Activated T-cell treated with anti-CD3 and anti-CD28 coated beads for 48 hours (primary cell): ENCODE data around the gene KIAA1671.
"Not testable (repeated sequence)": the region's sequence is repeated elsewhere in the genome, so short reads cannot be mapped to it uniquely, and the experiment has no call there.

ENCODE experiments used
- DNase-seq: peaks from one replicate; pipeline ENCODE4 v3.0.0-alpha.2; 2020; ENCODE audit warnings: low read depth

Gene KIAA1671

DNA sequence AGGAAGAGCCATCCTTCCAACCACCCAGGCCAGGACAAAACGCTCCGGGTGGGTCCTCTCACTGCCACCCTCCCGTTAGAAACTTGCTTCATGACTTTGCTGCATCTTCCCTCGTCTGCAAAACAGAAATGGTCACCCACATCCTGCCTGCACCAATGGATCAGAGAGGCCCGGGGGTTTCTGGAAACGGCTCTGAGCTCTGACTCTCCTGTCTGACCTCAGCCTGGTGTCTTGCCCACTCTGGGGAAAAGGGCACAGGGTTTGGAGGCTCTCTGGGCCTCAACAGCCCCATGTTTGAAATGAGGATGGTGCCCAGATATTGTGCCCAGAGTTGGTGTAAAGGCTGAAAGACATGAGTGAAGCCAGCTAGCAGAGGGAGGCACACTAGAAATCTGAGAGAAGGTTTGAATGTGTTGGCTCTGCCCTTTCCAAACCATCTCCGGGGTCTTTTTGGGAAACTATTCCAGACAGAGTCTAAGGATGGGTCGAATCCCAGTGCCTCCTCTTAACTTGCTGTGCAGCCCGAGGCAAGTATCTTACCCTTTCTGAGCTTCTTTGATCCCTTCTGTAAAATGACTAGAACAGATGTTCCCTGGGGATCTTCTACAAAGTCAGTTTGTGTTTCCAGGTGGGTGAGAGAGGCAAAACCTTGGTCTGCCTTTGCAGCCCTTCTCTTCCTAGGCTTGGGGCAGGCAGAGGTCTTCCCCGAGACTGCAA, 249.2 kb downstream of the KIAA1671 start:
- DNase-seq = no peak

- peak; percentile 48 for DNase-seq
These were observed 249.9 kb downstream of the KIAA1671 start for GRCh38 chr22:25202290-25202921.

DNA sequence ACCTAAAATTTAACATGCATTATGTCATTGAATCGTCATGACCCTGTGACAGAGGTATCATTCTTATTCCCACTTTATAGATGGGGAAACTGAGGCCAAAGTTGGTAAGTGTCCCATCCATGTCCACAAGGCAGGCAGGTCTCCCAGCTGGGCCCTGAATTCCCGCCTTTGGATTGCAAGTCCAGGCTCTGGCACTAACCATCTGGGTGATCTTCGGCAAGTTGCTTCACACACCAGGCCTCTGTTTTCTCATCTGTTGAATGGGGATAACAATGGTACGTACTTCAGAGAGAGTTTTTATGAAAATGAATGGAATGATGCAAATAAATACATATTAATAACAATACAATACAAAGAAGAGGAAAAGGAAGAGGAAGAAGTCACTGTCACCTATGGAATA, 250.6 kb downstream of the KIAA1671 start:
- DNase-seq = no peak

DNA sequence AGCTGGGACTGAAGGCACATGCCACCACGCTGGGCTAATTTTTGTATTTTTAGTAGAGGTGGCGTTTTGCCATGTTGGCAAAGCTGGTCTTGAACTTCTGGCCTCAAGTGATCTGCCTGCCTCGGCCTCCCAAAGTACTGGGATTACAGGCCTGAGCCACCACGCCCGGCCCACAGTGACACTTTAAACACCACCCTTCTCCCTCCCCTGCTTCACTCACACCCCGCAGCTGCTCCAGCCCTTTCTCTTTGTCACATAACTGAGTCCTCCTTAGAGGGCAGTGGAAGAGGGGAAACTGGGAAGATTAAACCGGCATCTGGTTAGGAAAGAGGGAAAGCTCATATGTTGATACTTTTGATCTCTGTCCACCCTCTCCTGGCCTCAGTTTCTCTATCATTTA, 252.0 kb downstream of the KIAA1671 start:
- not testable (repeated sequence) for DNase-seq

DNA sequence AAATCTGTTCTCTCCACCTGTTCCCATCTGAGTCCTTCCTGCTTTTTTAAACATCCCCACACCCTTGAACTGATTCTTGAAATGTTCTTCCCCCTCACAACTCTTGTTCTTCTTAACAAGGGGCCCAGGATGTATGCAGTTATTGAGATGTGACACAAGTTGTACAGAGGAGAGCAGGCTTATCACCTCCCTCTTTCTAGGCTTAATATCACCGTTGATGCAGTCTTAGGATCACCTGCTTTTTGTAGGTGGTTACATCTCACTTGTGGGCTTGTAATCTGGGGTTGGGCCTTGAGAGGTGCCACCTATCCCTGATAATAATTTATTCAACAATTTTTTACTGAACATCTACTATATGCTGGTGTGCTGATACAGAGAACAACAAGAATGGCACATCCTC, 253.3 kb downstream of the KIAA1671 start:
- no peak for DNase-seq

GRCh38 chr22:25206998-25207397, 254.5 kb downstream of the KIAA1671 start:
- DNase-seq = no peak

DNA sequence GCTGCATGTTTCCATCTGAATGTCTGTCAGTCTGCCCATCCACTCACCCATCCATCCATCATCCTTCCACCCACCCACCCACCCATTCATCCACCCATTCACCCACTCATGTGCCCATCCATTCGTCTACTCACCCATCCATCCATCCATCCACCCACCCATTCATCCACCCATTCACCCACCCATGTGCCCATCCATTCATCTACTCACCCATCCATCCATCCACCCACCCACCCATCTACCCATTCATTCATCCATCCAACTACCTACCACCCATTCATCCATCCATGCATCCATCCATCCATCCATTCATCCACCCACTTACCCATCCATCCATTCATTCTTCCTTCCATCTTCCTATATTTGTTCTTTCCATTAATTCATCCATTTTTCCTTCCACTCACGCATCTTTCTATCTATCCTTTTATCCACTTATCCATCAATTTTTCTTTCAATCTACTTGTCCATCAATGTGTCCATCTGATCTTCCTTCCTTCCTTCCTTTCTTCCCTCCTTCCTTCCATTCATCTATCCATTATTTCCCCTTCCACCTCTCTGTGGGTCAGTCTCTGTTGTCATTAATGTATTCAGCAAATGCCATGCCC, 255.1 kb downstream of the KIAA1671 start:
- no peak for DNase-seq

- DNase-seq = no peak
These were observed 255.8 kb downstream of the KIAA1671 start for GRCh38 chr22:25208328-25208727.

DNA sequence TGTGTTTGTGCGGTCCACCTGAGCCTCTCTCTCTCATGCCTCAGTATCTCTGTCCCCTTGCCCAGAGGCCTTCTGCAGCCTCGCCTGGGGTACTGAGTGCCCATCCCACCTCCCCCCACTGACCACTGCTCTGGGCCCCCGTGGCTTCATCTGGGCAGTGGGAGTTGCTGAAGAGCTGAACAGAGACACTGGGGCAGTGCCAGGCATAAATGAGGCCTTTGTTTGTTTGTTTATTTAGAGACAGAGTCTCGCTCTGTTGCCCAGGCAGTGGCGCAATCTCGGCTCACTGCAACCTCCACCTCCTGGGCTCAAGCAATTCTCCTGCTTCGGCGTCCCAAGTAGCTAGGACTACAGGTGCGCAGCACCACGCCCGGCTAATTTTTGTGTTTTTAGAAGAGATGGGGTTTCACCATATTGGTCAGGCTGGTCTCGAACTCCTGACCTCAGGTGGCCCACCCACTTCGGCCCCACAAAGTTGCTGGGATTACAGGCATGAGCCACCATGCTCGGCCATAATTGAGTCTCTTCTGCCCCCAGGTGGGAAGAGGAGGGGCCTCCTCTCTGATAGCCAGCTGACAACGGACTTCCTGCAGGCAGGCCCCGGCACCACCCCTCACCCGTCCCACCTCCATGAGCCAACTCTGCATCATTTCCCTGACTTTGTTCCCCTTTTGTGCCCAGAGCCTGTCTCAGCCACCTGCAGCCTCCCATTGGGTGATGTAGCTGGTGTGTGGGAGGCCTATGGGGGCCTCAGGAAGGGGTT, 256.4 kb downstream of the KIAA1671 start:
- DNase-seq = no peak

GRCh38 chr22:25210793-25211192, 258.3 kb downstream of the KIAA1671 start:
- DNase-seq = no peak

DNA sequence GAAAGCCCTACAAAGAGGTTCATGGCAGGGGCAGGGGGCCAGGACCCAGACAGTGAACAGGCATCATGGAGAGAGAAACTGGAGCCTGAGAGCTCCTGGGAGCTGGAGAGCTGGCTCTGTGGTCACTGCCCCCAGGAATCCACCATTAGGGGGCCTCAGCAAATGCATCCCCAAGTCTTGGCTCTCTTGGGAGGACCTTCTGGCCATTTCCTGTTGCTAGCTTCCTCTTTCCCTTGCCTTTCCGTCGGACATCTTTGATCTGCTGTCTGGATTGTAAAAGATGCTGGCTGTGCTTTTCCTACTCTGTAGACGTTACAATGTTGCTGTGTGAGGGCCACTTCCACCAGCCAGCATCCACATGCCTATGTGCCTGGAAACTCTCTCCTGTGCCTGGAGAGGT, 259.8 kb downstream of the KIAA1671 start:
- DNase-seq = no peak

GRCh38 chr22:25213221-25213620, 260.7 kb downstream of the KIAA1671 start:
- no peak for DNase-seq

GRCh38 chr22:25216230-25216629, 263.7 kb downstream of the KIAA1671 start:
- DNase-seq = no peak

DNA sequence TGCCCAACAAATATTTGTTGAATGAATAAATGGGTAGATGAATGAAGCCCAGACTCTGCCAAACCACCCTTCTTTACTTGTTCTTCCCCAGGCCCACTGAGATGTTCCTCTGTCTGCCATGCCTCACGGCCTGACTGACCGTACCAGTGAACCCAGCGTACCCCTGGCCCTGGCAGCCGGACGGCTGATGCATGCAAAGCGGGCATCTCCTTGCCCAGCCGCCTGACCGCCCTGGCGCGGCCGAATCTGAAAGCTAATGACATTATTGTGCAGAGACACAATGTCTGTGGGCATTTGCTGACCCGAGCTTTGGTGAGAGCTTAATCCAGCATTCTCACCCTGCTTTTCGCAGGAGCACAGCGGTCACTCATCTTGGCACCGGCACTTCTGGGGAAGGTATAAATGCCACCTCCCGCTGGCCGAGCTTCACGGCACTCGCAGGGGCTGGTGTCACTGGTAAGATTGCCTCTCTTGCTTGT, 266.7 kb downstream of the KIAA1671 start, which contains the start of gene CRYBB2:
Gene CRYBB2, plus strand, starts transcription at position 429 of the 479 bp plus-strand sequence. CDS start 1,791 bp downstream, outside the sequence.
- DNase-seq = no peak

DNA sequence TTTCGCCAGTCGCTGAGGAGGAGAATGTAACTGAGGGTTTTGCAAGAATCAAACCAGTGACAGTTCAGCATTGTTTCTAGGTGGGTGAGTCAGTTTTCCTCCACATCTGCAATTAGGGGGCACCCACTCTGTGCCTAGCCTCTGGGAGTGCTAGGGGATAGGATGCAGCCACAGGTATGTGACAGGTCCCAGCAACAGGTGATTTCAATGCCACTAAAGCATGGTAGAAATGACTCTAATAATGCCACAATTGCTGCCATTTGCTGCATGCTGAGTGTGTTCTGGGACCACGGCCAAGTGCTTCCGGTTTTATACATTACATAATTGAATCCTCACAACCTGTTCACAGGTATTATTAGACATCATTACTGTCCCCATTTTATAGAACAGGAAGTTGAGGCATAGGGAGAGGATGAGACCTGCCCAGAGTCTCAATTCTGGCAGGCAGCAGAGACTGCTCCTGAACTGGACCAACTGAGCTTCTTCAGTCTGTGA, 267.5 kb downstream of the KIAA1671 start:
- no peak for DNase-seq

DNA sequence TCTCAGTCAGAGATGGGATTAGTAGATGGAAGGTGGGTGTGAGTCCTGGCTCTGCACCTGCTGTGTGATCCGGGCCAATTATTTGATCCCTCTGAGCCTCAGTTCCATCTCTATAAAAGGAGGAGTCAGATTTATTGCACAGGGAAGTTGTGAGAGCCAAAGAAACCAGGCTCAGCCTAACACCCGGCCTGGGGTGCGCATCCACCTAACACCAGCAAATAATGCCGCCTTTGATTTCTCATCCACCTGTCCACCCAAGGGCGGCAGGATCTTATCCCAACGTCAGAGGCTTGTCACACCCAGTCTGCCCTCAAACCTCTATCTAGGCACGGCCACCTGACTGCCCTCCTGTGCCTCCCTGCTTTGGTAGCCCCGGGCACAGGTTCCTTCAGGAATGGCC, 269.3 kb downstream of the KIAA1671 start:
- no peak for DNase-seq

DNA sequence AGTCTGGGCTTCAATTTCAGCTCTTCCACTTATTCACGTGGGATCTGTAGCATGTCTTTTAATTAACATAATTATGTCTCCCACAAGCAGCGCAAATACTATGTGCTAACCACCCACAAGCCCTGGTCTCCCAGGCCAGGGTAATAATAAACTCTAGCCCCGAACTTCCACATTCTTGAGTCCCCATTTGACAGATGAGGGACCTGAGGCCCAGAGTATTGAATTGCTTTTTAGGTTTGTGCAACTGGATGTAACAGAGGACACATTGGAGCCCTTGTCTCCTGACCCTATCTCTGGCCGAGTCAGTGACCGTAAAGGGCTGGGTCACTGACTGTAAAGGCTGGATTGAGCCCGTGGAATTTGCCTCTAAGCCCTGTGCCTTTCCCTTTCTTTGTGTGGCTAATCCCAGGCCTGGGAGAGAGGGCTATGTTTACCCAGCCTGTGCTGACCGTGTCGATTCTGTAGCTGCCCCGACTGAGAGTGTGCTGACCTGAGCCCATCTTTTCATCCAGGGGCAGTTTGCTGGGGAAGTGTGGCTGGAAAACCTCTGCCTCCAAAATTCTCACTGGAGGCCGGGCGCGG, 270.8 kb downstream of the KIAA1671 start:
- DNase-seq = no peak

- DNase-seq = no peak
These were observed 276.3 kb downstream of the KIAA1671 start for GRCh38 chr22:25228822-25229221.

DNA sequence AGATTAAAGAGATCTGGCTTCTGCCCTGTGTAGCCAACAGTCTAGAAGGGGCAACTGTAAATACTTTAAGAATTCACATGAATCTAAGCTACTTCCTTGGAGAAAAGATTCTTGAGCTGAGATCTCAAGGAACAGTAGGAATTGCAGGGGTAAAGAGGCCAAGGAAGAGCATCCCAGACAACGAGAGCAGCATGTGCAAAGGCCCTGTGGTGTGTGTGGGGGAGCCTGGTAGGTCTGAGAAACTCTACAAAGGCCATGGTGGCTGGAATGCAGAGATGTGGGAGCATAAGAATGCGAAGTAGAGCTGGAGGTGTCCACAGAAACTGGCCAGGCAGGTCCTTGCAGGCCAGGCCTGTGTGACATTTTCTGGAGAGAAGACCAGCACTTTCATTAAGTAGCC, 278.2 kb downstream of the KIAA1671 start:
- not testable (repeated sequence) for DNase-seq

DNA sequence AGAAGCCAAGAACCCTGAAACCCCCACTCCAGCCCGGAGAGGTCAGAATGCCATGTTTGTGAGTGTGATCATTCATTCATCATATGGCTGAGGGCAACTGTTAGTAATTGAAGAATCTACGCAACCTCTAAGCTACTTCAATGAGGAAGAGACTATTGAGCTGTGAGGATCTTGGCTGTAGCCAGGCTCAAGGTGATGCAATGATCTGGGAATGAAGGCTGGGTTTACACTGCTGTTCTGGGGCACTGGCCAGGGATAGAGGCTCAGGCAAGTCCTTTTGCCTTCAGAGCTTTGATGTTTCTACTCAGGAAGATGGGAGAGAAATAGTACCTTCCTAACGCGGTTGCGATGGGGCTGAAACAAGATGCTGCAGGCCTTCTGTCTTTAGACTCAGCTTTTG, 279.8 kb downstream of the KIAA1671 start:
- DNase-seq = no peak

- DNase-seq = not testable (repeated sequence)
These were observed 281.2 kb downstream of the KIAA1671 start for GRCh38 chr22:25233706-25234105.
